ENCODE measurements around the gene CEP295NL.

DNA sequence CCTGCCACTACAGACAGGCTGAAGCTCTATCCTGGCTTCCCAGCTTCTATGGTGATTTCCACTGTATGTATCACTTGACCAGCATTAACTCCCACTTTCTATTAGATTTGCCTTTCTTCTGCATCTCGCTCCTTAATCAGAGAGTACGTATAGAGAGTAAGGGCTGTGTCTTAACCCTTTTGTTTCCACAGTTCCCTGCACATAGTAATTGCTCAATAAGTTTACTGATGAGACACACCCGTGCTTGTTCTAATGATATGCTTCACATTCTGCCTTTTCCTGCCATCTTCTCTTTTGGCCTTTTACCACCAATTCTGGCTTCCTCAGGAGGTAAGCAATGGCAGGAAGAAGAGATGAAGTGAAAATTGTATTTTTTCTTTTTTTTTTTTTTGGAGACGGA lies 41.8 kb downstream of the CEP295NL start:
- TF ChIP-seq, protein P1, sequence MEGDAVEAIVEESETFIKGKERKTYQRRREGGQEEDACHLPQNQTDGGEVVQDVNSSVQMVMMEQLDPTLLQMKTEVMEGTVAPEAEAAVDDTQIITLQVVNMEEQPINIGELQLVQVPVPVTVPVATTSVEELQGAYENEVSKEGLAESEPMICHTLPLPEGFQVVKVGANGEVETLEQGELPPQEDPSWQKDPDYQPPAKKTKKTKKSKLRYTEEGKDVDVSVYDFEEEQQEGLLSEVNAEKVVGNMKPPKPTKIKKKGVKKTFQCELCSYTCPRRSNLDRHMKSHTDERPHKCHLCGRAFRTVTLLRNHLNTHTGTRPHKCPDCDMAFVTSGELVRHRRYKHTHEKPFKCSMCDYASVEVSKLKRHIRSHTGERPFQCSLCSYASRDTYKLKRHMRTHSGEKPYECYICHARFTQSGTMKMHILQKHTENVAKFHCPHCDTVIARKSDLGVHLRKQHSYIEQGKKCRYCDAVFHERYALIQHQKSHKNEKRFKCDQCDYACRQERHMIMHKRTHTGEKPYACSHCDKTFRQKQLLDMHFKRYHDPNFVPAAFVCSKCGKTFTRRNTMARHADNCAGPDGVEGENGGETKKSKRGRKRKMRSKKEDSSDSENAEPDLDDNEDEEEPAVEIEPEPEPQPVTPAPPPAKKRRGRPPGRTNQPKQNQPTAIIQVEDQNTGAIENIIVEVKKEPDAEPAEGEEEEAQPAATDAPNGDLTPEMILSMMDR (IDR thresholded peaks at IDR 0.05; ENCODE audit: low read length): no peak
- no peak for TF ChIP-seq EZH2 (optimal IDR thresholded peaks at IDR 0.05; ENCODE audit: low read depth, low read length)

All from MM.1S (cell line).